CD4-positive, alpha-beta T cell treated with Interleukin-6 for 4 hours (primary cell): Measurements from ENCODE around the gene PRX.
"Not testable (repeated sequence)": the region's sequence is repeated elsewhere in the genome, so short reads cannot be mapped to it uniquely, and the experiment has no call there.

Experiments
- DNase-seq: peaks from one replicate; pipeline ENCODE4 v3.0.0-alpha.2; 2020; ENCODE audit warnings: mixed read lengths

PRX gene

DNA sequence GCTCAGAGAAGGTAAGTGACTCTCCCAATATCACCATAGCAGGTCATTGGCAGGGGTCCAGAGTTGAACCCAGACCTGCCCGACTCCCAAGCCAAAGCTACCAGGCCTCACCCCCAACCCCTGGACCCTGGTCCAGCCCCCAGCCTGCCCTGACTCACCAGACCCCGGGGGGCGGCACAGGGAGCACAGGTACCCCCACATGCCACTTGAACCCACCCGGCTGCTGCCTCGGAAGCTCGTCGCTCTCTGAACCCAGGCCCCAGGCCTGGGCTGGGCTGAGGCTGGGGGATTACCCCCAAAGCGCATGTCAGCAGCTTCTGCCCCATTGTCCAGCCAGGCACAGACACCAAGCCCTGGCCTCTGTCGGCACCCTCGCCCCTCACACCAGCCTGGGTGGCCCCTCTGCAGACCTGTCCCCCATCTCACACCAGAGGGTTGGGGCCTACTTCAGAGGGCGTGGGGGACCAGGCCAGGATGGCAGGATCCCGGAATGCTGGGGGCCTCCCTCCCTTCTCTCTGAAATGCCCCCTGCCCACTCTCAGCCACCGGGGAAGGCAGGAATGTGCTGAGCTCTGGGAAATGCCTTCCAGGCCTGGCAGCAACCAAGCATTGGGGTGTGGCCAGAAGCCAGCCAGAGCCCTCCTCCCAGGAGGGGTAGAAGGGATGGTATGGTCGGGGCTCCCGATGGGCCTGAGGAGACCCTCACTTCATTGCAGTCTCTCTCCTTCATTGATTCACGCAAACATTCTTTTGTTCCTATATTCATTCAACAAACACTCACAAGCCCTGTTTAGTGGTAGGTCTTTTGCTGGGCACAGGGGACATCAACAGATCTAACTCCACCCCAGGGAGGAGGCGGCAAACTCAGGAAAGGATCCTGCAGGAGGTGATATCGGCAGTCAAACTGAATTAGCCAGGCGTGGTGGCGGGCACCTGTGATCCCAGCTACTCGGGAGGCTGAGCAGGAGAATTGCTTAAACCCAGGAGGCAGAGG is 1.7 kb upstream of the PRX start:
- no peak for DNase-seq

DNA sequence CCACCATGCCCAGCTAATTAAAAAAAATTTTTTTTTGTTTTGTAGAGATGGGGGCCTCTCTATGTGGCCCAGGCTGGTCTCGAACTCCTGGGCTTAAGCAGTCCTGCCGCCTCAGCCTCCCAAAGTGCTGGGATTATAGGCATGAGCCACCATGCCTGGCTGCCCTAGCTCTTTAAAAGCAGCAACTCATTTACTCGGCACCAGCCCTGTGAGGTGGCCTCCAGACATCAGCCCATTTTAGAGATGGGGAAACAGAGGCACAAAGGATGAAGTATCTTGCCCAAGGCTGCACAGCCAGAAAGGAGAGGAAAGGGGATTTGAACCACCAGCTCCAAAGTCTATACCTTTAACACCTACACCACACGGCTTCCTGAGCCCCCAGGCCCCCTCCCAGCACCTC is 312 bp downstream of the PRX start:
- DNase-seq = no peak

DNA sequence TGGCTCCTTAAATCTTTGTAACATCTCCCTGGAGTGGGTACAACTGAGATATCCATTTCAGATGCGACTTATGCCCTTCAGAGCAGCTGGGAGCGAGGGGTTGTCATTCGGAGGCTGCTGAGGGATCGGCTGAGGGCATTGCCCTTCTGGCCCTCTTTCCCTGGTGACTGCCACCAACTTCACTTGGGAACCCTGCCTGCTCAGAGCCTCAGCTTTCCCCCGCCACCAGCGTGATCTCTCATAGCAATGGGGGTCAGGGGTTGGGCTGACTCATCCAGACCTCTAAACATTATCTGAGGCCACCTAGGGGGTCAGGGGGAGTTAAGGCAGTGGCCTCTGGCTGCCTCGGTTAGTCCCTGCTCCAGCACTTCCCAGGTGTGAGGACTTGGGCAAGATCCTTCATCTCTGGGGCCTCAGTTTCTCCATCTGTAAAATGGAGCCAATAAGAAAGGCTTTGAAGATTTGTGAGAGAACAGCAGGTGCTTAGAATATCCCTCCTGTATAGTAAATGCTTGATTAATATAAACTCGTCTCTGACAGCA is 1.1 kb downstream of the PRX start:
- DNase-seq = no peak

DNA sequence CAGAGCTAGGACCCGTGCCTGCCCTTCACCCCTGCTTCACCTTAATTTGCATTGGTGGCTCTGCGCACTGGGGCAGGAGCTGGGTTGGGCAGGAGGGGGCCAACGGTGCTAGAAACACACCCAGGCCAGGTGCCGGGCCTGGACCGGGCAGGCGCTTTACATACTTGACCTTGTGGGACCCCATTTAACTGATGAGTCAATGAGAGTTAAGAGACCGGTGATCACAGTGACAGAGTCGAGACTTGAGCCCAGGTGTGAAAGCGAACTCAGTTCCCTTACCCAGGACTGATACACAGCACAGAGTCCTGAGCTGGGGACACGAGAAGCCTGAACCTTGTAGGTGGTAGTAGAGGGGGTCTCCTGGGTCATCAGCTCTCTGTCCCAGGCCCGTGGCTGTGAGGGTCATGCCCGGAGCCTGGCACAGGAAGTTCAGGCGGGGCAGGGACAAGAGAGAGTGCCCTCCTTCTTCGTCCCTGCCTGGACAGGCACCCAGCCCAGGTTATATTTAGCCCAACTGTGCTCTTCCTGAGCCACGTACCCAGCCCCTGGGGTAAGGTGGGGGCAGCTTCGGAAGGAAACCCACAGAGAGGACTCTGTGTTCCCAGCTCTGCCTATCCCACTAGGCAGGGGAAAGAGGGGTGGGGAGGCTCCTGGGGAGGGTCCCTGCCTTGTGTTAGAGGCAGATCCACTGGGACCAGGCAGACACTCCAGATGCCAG is 1.9 kb downstream of the PRX start:
- DNase-seq = no peak

DNA sequence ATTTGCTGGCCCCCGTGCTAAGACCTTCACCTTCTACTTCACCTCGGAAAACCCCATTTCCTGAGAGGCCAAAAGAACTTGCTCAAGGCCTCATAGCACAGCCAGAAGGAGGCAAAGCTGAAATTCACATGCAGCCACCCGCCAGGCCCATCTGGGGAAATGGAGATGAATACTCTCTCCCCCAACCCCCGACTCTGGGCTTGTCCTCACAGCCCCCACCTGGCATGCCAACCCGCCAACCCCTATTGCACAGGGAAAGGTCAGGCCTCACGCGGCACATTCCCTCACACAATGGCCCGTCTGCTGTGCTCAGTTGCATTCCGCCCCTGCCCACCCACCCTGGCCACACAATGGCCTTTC is 3.2 kb downstream of the PRX start:
- DNase-seq = no peak

DNA sequence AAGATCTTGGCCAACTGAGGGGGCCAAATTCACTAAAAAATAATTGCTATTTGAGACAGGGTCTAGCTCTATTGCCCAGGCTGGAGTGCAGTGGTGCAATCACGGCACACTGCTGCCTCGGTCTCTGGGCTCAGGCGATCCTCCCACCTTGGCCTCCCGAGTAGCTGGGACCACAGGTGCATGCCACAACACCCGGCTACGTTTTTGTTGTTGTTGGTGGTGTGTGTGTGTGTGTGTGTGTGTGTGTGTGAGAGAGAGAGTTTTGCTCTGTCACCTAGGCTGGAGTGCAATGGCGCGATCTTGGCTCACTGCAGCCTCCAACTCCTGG is 4.6 kb downstream of the PRX start:
- DNase-seq = not testable (repeated sequence)

DNA sequence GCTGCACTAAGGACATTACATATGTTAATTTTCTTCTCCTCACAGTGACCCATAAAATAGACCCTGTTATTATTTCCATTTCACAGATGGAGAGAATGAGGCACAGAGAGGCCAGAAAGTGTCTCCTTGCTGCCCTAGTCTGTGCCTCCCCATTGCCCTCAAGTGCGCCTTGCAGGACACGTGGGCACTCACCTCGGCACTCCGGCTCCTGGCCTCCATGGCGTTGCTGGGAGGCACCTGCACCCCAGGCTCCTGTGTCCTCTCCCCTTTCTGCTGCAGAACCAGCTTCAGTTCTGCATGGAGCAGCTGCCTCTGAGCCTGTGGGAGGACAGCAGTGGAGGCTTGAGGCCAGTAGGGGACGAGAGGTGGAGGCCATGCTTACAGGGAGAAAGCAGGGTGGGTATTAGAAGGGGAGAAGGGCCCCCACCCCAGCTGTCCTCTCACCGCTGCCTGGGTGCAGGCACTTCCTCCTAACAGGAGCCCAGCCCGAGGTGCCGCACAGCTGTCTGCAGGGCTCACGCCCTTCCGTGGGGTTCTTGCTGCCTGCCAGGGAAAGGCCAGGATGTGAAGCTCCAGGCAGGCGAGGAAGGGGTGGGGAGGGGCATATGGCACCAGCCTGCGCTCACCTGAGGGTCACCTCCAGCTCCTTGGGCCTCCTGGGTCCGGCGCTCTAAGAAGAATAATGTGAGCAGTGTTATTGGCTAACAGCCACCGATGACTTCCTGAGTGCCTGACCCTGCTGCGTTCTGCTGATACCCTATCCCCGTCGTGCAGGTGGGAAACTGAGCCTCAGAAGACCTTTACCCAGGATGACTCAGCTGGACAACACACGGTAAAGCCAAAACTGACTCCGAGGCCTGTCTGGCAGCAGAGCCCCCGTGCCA is 5.2 kb downstream of the PRX start:
- DNase-seq = no peak

DNA sequence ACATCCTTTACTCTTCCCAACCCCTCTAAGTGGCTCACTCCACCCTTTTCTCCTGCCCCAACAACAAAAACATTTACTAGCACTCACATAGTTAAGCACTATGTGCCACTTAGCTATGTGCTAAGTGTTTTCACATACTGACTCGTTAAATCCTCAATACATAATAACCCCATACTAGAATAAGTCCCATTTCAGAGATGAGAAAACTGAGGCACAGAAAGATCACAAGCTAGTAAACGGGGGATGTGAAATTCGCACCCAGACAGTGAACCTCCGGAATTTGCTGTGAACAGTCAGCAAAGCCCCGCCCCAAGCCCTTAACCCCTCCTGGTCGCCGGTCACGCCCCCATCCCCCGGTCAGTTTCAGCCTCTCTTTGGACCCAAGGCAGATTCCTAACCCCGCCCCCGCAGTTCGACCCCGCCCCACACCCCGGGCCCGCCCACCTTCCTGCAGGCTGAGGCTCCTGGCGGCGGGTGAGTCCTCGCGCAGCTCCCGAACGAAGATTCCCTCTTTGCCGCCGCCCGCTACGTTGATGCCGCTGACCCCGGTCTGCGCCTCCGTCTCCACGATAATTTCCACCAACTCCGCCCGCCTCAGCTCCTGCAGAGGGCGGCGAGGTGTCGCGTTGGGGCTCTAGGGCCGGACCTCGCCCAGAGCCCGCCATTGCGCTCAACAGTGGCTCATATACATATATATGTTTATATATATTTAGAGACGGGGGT is 9.8 kb downstream of the PRX start:
- DNase-seq = peak; percentile 88

DNA sequence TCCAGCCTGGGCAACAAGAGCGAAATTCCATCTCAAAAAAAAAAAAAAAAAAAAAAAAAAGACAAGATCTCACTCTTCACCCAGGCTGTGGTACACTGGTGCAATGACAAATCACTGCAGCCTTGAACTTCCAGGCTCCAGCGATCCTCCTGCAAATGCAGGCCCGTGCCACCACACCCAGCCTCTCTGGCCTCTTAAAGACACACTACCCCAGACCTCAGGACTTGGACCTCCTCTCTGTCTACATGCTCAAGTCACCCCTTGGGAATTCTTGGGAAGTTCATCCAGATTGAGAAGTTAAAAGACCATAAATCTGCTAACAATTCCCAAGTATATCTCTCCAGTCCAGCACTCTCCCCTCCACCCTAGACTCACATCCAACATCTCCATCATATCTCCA is 12.6 kb downstream of the PRX start:
- no peak for DNase-seq

DNA sequence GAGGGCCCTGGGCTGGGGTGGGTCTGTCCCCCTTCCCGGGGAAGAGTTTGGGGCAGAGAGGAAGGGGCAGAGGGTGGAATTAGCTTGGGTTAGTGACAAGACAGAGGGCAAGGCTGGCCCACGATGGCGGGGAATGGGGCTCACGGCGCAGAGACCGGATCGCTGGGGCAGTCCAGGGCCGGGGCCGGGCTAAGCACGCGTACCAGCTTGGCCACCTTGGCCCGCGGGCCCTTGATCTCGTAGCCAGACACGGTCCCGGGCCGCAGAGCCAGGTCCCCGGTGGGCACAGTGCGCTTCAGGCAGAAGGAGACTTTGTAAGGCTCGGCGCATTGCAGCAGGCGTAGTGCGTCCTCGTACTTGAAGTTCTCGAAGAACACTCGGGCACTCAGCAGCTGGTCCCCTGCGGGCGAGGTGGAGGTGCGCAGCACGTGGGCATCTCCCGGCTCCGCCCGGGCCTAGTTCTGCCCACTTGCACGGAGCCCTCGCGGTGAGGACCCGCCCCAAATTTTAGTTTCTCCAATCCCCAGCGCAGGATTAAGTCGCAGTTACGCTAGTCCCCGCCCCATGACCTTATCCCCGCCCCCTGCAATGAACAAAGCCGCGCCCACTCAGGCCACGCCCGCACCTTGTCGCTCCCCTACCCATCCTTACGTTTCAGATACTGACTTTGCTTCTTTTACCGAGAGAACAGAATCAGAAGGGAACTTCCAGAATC is 14.6 kb downstream of the PRX start:
- peak; percentile 85 for DNase-seq

DNA sequence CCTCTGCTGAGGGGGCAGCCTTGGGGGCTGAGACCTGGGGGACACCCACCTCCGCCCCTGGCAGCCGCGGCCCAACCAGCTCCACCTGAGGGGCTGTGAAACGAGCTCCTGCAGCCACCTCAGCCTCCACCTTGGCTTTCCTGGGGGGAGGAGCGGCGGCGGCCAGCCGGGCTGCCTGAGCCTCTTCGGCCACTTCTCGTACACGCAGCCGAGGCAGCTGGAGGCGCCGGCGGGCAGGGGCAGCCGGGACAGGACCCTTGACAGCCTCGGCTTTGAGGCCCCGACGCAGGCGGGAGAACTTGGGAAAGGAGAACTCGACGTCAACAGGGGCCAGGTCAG is 15.6 kb downstream of the PRX start:
- no peak for DNase-seq

DNA sequence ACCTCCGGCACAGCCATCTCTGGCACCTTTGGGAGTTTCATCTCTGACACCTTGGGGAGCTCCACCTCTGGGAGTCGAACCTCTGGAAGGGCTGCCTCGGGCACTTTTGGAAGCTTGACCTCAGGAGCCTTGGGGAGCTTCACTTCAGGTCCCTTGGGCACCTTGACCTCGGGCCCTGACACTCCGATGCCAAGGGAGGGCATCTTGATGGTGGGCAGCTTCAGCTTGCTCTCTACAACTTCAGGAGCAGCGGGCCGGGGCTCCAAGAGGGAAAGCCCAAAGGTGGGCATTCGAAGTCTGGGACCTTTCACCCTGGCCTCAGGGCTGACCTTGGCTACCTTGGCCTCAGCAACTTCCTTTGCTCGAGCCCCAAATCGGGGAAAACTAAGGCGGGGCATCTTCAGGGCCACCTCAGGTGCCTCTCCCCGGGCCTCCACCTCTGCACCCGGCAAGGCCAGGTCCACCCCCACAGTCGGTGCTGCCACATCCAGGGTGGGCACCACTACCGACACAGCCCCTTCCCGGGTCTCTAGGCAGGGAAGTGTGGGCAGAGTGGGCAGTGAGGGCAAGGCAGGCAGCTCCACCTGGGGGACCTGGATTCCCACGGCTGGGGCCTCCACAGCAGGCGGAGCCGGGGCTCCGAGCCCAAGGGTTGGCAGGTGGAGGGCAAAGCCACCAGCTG is 16.2 kb downstream of the PRX start:
- DNase-seq = no peak

DNA sequence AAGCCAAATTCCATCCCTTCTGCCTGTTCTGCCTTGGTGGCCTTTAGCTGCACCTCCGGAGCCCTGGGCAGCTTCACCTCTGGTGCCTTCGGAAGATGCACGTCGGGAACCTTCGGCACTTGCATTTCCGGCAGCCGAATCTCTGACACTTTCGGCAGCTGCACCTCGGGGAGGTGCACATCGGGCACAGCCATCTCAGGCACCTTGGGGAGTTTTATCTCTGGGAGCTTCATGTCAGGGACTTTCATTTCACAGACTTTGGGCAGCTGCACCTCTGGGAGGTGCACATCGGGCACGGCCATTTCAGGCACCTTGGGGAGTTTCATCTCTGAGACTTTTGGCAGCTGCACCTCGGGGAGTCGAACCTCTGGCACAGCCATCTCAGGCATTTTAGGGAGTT is 17.2 kb downstream of the PRX start:
- no peak for DNase-seq

DNA sequence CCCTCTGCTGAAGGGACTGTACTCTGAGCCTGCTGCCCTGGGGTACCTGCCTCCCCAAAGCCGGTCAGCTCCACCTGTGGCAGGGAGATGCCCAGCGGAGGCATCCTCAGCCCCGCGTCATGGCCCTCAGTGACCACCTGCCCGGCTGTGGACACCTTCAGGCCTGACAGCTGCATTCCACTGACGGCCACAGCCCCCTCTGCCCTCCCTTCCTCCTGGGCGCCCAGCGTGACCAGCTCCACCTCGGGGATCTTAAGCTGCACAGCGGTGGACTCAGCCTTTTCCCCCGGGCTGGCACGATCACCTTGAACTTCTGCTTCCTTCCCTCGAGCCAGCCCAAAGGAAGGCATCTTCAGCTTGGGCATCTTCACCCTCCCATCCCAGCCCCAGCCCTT is 18.4 kb downstream of the PRX start:
- DNase-seq = no peak

DNA sequence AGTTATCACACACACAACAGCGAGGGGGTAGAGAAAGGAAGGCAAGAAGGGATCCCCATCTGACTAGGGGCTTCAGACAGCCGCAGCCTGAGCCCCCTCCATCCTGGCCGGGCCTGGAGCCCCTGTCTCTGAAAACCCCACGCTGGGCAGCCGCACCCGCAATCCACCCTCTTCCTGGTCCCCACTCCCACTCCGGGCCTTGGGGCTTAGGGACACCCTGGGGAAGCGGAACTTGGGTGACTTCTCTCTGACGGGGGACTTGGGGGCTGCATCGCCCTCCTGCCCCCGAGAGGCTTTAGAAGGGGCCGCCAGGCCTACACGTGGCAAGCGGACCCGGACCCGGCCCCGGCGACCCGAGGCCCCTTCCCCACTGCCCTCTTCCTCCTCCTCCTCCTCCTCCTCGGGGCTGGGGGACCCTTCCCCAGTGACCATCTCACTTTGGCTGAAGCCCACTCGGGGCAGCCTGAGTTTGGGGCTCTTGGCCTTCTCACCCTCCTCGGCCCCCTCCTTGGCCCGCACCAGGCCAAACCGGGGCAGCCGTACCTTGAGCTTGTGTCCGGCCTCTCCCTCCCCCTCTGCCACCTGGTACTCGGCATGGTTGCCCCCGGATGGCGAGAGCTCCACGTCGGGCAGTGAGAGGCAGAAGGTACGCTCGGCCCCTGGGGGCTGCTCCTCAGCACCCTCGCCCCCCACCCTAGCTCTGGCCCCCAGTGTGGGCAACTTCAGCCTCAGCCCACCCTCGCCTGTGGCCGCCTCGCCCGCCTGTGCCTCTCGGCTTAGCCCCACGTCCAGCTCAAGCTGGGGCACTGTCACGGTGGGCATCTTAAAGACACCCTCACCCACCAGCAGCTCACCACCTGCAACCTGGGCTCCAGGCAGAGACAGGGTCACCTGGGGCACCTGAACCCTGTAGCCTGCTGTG is 19.0 kb downstream of the PRX start:
- DNase-seq = no peak

DNA sequence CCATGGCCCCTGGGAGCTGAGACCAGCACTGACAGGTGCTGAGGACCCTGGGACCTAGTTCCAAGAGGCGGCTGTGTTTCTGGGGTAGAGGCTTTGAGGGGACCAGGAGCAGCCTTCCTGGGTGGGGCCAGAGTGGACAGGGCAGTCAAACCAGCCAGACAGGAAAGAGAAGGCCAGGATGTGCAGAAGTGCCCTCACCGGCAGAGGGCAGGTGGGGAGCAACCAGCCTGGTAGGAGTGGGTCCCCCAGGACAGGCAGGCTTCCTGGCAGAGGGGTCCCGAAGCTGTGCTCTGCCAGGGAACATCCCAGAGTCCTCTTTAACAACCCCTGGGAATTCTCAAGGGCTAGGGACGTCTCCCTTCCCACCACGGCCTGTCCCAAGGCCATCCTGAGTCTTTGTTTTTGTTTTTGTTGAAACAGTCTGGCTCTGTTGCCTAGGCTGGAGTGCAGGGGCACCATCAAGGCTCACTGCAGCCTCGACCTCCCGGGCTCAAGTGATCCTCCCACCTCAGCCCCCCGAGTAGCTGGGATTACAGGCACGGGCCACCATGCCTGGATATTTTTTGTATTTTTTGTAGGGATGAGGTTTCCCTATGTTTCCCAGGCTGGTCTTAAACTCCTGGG is 20.2 kb downstream of the PRX start:
- DNase-seq = no peak

DNA sequence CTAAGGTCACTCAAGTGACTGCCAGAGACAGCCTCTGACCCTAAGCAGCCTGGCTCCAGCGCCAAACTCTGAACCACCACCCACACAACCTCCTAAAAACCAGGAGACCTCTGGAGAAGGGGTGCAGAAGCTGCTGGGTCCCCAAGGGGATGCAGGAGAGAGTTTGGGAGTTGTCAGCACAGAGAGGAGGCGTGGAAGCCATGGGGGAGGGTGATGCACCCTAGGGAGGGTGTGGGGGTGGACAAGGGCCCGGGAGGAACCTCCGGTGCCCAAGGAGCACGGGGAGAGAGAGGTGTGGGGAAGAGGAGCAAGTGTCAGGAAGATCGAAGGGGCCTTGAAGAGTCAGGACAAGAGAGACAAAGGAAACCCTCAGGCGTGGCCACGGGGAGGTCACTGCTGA is 21.1 kb downstream of the PRX start:
- no peak for DNase-seq

DNA sequence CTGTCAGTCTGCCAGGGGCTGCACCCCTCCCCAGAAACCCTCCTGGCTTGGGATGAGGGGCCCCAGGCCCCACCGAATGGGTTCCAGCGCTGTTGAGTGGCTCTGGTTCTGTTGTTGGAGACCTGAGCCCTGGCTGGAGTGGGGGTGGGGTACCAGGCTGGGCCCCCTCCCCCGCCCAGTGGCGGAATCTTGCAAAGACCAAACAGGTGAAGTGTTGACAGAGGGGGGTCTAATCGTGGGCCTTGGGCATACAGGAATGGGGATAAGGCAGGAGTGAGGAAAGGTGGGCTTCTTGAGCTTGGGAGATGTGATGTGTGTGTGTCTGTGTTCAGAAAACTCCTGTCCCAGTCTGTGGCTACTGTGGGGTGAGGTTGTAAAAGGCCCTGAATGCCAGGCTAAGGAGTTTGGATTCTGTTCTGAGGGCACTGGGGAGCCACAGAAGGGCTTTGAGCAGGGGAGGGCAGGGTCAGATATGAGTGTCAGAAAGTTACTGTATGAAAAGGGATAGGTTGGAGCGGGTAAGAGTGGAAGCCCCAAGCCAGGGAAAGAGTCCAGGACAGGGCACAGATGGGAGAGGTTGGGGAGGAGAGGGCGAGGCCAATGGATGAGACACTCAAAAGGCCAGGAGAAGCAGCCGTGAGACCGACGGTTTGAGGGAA is 23.0 kb downstream of the PRX start, which contains the start of gene HIPK4:
HIPK4 (minus strand) TSS at position 98 of the 659 bp plus-strand sequence. CDS start 279 bp downstream, outside the sequence.
- no peak for DNase-seq
